ENCODE measurements around the gene PDGFB. TPM values are rescaled to one million over a fixed set of nuclear protein-coding genes. Genes with fewer than 3 reads are reported as not detected.

The PDGFB gene
- total and polyA plus RNA-seq, 7 donors = 5.2 to 16.4 (median 10.1) TPM

Other genes with a start within 250 kb of the PDGFB start
- 1 to 10 TPM; 1.7 to 4.6 (median 2.3) TPM for gene APOBEC3C, start 230.7 kb downstream of the PDGFB start, total RNA-seq
- 1 to 10 TPM in 2 of 3 donors, under 1 TPM in 1; 0.82 to 1.4 (median 1.1) TPM for gene APOBEC3C, start 230.7 kb downstream of the PDGFB start, polyA plus RNA-seq
- gene APOBEC3D, start 223.9 kb downstream of the PDGFB start, total RNA-seq = 1 to 10 TPM in 1 of 4 donors, under 1 TPM in 2, not detected in 1; 0.55 to 1.1 (median 0.74) TPM
- under 1 TPM; 0.08 to 0.42 (median 0.18) TPM for gene APOBEC3D, start 223.9 kb downstream of the PDGFB start, polyA plus RNA-seq
- gene APOBEC3F, start 204.1 kb downstream of the PDGFB start, total RNA-seq = 1 to 10 TPM in 1 of 4 donors, under 1 TPM in 3; 0.40 to 1.4 (median 0.53) TPM
- under 1 TPM; 0.06 to 0.55 (median 0.48) TPM for gene APOBEC3F, start 204.1 kb downstream of the PDGFB start, polyA plus RNA-seq
- 1 to 10 TPM; 1.0 to 1.6 (median 1.3) TPM for gene APOBEC3G, start 167.7 kb downstream of the PDGFB start, total RNA-seq
- 1 to 10 TPM in 1 of 3 donors, under 1 TPM in 2; 0.45 to 1.1 (median 0.93) TPM for gene APOBEC3G, start 167.7 kb downstream of the PDGFB start, polyA plus RNA-seq
- not detected for gene APOBEC3H, start 147.7 kb downstream of the PDGFB start, total RNA-seq
- gene APOBEC3H, start 147.7 kb downstream of the PDGFB start, polyA plus RNA-seq = under 1 TPM in 1 of 3 donors, not detected in 2; 0.12 TPM
- 10 to 100 TPM; 38.0 to 46.8 (median 39.2) TPM for gene CBX7, start 92.3 kb downstream of the PDGFB start, total RNA-seq
- gene CBX7, start 92.3 kb downstream of the PDGFB start, polyA plus RNA-seq = 10 to 100 TPM; 12.2 to 52.9 (median 30.5) TPM
- gene RPL3, start 74.6 kb upstream of the PDGFB start, total RNA-seq = 100 to 1,000 TPM; 266 to 539 (median 329) TPM
- gene RPL3, start 74.6 kb upstream of the PDGFB start, polyA plus RNA-seq = 1,000 to 10,000 TPM in 1 of 3 donors, 100 to 1,000 TPM in 2; 470 to 1,471 (median 727) TPM
- gene SYNGR1, start 105.0 kb upstream of the PDGFB start, total RNA-seq = 10 to 100 TPM; 15.3 to 20.4 (median 16.0) TPM
- 10 to 100 TPM; 28.5 to 39.9 (median 37.1) TPM for gene SYNGR1, start 105.0 kb upstream of the PDGFB start, polyA plus RNA-seq
- 10 to 100 TPM in 3 of 4 donors, 1 to 10 TPM in 1; 9.7 to 22.1 (median 17.3) TPM for gene TAB1, start 154.8 kb upstream of the PDGFB start, total RNA-seq
- gene TAB1, start 154.8 kb upstream of the PDGFB start, polyA plus RNA-seq = 10 to 100 TPM; 10.4 to 17.4 (median 12.8) TPM
- gene MGAT3, start 212.0 kb upstream of the PDGFB start, total RNA-seq = 1 to 10 TPM; 1.4 to 2.2 (median 1.8) TPM
- gene MGAT3, start 212.0 kb upstream of the PDGFB start, polyA plus RNA-seq = under 1 TPM; 0.53 to 0.65 (median 0.56) TPM

All from psoas muscle (tissue), 7 donors.